AG09319 (cell line): Measurements from ENCODE around the gene AVPR2.

ENCODE experiments used
- DNase-seq: peaks from one replicate; pipeline ENCODE4 v3.0.0-alpha.2; 2010; ENCODE audit warnings: low read depth; ENCODE audit errors: extremely low read depth
- CTCF ChIP-seq: IDR thresholded peaks from 2 replicates; pipeline ENCODE4 v1.5.1; 2011; ENCODE audit warnings: low read depth, mild to moderate bottlenecking, inconsistent platforms, low read length, moderate library complexity

AVPR2 gene

DNA sequence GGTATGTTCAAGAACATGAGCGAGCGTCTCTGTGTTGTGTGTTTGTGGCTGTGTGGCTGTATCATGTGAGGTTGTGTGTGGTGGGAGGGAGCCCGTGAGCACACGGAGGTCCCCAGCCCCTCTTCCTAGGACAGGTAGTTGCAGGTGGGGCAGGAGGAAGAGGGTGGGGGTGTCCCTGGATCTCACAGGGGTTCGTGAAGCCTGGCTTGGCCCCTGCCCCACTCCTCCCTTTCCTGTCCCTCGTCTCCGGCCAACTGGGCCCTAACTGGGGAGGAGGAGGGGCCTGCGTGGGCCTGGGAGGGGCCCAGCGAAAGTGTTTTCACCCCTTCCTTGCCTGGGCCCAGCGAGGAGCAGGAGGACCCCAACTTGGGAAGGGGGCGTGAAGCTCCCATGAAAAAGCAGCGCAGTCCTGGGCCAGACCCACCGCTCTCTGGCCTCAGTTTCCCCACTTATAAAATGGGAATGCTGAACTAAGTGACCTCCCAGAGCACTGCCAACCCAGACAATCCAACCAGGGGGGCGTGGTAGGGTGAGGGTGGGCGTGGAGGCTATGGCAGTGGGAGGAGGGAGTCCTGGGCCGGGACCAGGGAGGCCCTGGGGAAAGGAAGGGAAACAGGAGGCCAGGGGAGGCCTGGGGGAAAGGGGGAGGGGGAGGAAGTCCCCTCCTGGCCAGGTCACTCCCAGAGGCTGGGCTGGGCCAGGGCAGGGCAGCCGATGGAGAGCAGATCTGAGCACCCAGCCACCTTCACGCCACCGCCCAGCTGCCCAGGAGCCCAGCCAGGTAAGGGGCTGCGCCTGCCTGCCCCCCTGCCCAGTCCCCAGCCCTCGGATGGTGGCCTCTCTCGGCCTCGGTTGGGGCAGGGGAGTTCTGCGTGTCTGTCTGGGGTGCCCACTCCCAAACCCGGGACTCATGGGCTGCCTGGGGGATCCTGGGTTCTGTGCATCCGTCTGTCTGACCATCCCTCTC, at the start of gene AVPR2:
Gene AVPR2, plus strand, starts transcription at position 683 of the 967 bp plus-strand sequence. CDS start 473 bp downstream, outside the sequence.
- no peak for TF ChIP-seq CTCF
- DNase-seq, result no peak

DNA sequence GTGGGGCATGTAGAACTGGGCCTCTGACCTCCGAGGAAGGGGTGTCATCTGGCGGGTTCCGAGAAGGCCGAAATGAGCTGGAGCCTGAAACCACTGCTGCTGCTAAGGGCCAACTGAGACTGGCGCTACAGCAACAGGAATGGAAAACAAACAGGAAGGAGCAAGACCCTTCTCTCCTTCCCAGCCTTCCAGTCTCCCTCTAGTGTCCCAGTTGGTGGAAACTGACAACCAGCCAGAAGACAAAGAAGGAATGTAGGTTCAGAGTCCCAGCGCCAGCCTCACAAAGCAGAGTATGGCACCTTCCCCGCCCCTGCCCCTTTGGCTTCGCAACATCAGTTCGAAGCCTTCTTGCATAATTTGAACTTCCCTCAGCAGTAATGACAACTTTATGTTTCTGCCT, 49.8 kb upstream of the AVPR2 start:
- TF ChIP-seq CTCF, result no peak
- DNase-seq, result no peak

- no peak for DNase-seq
These were observed 47.0 kb upstream of the AVPR2 start for GRCh38 chrX:153857348-153857903.

GRCh38 chrX:153861151-153861550, 43.3 kb upstream of the AVPR2 start:
- no peak for DNase-seq
- TF ChIP-seq CTCF, result no peak

More at GRCh38 chrX:153857348-153857903, 47.0 kb upstream of the AVPR2 start:
- no peak for TF ChIP-seq CTCF

DNA sequence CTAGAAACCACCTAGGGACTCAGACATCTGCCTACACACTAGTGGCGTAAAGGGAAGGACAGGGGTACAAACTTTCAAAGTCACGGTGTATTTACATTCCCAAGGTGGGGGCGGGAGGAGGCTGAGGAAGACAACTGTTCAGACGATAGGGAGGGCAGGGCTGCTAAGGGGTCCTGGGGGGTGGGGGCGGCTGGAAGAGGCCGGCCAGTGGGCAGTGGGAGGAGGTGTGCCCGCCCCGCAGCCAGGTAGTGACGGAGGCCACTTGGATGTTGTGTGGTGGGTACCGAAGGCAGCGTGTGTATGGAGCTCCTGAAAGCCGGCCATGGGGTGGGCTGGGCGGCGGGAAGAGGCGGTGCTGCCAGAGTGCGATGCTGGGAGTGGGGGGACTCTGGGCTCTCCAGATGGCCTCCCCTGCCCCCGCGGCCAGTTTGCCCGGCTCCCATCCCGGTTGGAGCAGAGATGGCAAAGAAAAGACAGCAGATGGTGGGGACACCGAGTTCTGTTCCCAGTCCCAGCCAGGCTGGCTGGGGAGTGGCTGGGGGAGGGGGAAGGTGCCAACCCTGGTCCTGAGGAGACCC, 42.7 kb upstream of the AVPR2 start:
- no peak for TF ChIP-seq CTCF
- DNase-seq, result no peak

DNA sequence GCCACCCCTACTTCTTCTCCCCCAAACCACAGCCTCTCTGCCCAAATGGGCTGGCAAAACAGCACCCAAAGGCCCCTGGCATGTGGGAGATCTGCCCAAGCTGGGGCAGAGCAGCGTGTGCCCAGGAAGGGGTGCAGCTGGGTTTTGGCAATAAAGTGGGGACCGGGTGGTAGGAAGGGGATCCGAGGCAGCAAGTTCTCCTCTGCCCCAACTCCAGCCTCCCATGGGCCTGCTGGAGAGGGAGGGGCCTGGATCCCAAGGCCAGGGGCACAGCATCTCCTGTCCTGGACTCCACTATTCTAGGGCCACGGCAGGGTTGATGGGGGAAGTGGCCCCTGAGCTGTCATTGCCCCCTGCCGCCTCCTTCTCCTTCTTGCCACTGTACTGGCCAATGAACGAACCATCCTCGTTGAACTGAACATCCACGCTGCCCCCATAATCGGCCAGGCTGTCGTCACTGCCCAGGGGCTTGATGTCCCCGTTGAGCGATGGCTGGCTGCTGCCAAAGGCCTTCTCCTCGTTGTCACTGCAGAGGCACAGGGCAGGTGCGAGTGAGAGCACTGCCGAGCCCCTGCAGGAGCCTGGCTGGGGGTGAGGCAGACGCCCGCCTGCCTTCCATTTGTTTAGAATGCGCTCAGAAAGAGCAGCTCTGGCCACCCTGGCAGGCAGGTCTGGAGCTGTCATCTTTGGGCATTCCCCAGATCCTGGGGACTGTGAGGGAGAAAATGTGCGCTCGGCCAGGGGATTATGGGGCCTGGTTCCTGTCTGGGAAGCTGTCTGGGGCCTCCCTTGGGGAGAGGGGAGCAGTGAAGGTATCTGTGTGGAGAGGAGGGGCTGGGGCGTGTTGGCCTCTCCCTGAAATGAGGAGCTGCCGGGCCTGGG, 41.9 kb upstream of the AVPR2 start:
- TF ChIP-seq CTCF, result no peak
- DNase-seq, result no peak
